NK-92 (cell line): Measurements from ENCODE around the gene RUSF1.
A peak's percentile ranks its signal among the peaks of the same experiment; 100 is the strongest.

Source experiments
- DNase-seq: peaks from one replicate; lab custom pipeline; 2025; ENCODE audit not compliant: unreplicated experiment; lab: John Stamatoyannopoulos, UW

The RUSF1 gene

DNA sequence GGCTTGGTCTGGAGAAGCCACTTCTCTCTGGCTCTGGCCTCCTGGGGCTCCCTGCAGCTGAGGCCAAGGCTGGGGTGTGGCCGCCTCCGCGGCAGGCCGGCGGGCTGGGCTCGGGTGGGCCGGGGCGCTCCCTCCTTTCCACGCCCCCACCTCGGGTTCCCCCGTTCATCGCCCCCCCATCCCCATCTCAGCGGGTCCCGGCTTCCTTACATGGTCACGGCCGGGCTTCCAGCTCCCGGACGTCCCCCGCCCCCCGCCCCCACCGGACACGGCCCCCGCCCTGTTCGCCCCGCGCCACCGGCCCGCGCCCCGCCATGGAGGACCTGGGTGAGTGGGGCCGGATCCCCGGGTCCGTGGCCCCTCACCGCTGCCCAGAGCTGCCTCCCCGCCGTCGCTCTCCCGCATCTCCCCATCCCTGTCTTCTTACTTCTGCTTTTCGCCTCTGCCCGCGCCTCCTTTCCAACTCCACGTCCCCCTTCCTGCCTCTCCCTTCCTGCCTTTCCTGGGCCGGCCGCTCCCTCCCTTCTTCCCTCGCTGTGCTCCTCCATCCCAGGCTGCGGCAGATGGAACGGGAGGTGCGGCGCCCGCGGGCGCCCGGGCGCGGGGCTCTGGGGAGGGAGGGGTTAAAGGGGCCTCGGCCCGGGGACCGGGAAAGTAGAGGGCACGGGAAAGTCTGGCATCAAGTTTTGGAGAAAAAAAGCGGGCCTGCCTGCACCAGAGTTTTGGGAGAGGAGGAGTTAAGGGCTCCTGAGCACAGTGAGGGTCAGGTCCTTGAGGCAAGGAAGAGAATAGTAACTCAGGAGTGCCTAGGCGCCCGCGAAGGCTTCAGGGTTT is 36.1 kb downstream of the RUSF1 start, which contains the start of gene TGFB1I1:
Gene TGFB1I1, plus strand, starts transcription at position 278 of the 834 bp plus-strand sequence. Its CDS starts 37 bp downstream, at position 315.
- DNase-seq: no peak

DNA sequence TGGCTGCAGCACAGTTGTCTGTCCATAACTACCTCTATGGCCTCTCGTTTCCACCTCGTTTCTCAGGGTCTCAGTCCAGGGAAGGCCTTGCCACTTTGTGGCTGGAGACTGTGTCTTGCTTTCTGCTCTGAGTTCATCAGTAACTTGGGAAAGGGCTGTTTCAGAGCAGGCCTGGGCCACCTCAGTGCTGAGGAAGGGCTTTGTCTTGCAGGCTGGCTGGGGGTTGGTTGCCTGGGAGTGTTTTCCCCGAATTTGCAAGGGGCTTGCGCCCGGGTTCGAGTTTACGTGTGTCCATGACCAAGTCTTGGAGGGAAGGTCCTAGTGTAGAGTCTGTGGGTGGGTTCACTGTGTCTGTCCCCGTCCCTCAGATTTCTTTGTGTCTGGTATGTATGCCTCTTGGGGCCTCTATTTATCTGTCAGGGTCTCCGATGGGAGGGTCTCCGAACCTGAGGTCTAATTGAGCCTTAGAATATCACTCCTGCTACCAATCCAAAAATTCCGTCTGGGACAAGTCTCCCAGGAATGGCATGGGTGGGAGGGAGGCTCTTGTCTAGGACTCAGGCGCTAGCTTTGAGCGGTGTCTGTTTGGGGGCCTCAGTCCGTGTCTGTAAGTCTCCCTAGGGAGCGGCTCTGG is 36.8 kb downstream of the RUSF1 start:
- DNase-seq: no peak

DNA sequence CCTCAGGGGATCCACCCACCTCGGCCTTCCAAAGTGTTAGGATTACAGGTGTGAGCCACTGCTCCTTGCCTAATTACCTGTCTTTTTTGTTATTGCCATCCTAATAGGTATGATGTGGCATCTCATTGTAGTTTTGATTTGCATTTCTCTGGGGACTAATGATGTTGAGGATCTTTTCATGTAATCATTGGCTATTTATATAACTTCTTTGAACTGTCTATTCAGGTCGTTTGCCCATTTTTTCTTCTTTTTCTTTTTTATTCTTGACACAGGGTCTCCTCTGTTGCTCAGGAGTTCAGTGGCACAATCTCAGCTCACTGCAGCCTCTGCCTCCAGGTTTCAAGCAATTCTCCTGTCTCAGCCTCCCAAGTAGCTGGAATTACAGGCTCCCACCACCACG is 37.6 kb downstream of the RUSF1 start:
- DNase-seq: no peak

DNA sequence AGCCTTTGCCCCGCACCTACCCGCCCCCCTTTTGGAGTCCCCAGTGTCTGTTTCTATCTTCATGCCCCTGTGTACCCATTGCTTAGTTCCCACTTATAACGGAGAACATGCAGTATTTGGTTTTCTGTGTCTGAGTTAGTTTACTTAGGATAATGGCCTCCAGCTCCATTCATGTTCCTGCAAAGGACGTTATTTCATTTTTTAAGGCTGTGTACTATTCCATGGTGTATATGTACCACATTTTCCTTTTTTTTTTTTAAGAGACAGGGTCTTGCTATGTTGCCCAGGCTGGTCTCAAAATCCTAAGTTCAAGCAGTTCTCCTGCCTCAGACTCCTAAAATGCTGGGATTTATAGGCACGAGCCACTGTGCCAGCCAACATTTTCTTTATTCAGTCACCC is 40.3 kb downstream of the RUSF1 start:
- DNase-seq: no peak

DNA sequence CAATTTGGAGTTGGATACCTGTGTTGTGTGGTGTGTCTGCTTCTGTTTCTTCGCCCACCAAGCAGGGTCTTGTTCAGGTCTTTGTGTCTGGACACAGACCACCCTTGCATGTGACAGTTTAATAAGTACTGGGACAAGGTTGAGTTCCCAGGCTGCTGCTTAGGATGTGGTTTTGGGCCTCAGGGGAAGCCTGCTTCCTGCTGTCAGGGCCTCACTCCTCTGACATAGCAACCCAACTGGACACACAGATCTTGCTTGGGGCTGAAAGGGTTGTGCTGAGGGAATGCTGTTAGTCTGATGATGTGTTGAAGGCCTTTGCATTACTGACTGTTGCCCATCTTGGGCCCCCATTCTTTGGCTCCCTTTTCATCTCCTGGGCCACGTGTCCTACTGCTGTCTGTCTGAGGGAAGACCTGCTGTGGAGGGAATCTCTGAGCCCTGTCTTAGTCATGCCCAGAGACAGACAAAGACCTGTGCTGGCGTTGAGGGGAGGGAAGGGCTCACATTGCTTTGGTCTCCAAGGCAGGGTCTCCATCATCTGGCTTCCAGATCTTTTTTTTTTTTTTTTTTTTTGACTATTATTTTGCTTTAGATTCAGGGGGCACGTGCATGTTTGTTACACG is 40.9 kb downstream of the RUSF1 start:
- no peak for DNase-seq

DNA sequence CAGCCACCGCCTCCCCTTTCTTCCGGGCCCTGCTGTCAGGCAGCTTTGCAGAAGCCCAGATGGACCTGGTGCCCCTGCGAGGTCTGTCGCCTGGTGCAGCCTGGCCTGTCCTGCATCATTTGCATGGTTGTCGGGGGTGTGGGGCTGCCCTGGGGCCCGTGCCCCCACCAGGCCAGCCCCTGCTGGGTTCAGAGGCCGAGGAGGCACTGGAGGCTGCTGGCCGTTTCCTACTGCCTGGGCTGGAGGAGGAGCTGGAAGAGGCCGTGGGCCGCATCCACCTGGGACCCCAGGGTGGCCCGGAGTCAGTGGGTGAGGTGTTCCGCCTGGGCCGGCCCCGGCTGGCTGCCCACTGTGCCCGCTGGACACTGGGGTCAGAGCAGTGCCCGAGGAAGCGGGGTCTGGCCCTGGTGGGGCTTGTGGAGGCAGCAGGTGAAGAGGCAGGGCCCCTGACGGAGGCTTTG is 41.8 kb downstream of the RUSF1 start:
- DNase-seq: no peak

DNA sequence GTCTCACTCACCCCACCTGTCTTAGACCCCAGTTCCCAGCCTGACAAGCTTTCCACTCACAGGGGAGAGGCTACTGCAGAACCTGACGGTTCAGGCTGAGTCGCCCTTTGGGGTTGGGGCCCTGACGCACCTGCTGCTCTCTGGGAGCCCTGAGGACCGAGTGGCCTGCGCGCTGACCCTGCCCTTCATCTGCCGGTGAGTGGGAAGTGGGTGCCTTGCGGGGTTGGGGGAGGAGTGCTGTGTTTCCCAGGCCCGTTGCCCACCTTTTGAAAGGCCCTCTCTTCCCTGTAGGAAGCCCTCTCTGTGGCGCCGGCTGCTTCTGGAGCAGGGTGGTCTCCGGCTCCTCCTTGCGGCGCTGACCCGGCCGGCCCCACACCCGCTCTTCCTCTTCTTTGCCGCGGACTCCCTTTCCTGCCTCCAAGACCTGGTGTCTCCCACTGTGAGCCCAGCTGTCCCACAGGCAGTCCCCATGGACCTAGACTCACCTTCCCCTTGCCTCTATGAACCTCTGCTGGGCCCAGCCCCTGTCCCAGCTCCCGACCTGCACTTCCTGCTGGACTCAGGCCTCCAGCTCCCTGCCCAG is 42.3 kb downstream of the RUSF1 start:
- DNase-seq: no peak

DNA sequence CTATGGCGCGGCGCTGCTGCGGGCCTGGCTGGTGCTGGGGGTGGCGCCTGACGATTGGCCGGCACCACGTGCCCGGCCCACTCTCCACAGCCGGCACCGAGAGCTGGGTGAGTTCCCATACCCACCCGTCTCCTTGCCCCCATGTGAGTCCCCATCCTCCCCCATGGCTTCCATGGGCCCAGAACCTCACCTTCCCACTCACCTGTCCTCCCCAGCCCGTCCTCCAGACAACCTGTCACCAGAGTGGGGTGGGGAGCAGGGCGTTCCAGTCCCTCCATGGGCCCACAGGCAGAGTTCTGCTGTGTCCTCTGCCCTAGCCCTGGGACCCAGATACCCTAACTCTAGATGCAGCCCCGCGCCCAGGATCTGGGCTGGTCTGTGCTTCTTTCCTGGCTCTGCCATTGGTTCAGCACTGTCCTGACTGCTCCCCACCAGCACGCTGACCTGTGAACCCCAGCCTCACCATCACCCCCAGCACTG is 43.4 kb downstream of the RUSF1 start:
- no peak for DNase-seq

DNA sequence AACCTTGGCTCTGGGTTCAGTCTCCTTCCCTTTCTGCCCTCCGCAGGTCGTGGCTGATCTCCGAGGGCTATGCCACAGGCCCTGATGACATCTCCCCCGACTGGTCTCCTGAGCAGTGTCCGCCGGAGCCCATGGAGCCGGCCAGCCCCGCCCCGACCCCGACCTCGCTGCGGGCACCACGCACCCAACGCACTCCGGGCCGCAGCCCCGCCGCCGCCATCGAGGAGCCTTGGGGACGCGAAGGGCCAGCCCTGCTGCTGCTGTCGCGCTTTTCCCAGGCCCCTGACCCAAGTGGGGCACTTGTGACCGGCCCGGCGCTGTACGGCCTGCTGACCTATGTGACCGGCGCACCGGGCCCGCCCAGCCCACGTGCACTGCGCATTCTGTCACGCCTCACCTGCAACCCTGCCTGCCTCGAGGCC is 43.8 kb downstream of the RUSF1 start:
- no peak for DNase-seq

DNA sequence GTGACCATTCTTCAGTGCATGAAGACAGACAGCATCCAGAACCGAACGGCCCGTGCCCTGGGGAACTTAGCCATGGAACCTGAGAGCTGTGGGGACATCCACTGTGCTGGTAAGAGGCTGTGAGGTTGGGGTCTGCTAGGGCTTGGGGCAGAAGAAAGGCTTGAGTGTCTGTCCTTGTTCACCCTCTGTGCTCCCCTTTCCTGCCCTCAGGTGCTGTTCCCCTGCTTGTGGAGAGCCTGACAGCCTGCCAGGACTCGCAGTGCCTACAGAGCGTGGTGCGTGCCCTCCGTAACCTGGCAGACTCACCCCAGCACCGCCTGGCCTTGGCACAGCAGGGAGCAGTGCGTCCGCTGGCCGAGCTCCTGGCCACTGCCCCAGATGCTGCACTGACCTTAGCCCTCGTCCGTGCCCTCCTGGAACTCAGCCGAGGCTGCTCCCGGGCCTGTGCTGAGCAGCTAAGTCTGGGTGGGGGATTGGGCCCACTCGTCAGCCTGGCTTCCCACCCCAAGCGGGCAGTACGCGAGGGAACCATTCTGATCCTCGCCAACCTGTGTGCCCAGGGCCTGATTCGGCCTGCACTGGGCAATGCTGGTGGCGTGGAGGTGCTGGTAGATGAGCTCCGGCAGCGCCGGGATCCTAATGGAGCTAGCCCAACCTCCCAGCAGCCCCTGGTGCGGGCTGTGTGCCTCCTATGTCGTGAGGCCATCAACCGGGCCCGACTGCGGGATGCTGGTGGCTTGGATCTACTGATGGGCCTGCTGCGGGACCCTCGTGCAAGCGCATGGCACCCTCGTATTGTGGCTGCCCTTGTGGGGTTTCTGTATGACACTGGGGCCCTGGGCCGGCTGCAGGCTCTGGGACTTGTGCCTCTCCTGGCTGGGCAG is 46.0 kb downstream of the RUSF1 start:
- DNase-seq: no peak

DNA sequence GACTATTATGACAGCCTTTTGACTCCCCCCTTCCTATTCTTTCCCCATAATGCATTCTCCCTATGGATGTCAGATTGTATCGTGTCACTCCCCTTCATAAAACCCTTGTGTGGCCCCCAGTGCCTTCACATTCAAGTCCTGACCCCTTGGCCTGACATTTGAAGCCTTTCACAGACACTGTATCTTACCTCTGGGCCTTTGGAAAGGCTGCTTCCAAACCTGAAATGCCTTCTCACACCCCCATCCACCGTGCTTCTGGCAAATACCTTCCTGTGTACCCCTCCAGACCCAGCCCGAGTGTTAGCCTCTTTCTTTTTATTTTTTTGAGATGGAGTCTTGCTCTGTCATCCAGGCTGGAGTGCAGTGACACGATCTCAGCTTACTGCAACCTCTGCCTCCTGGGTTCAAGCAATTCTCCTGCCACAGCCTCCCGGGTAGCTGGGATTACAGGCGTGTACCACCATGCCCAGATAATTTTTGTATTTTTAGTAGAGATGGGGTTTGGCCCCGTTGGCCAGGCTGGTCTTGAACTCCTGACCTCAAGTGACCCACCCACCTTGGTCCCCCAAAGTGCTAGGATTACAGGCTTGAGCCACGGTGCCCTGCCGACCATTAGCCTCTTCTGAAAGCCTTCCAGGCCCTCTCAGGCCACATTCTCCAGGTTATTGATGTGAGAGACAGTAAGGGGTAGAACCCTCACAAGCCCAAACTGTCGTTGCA is 46.8 kb downstream of the RUSF1 start:
- no peak for DNase-seq

DNA sequence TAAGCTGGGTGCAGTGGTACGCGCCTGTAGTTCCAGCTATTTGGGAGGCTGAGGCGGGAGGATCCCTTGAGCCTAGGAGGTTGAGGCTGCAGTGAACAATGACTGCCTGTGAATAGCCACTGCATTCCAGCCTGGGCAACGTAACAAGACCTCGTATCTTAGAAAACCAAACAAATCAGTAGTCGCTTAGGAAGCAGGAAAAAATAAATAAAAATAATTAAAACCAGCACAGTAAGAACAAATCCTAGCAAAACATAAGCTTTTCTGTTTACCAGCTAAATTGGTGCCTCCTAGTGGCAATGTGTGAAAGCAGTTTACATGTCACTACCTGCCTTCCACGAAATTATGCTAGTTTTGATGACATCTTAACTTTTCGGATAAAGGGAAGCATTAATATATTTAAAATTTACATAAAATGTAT is 47.6 kb downstream of the RUSF1 start:
- DNase-seq: no peak

DNA sequence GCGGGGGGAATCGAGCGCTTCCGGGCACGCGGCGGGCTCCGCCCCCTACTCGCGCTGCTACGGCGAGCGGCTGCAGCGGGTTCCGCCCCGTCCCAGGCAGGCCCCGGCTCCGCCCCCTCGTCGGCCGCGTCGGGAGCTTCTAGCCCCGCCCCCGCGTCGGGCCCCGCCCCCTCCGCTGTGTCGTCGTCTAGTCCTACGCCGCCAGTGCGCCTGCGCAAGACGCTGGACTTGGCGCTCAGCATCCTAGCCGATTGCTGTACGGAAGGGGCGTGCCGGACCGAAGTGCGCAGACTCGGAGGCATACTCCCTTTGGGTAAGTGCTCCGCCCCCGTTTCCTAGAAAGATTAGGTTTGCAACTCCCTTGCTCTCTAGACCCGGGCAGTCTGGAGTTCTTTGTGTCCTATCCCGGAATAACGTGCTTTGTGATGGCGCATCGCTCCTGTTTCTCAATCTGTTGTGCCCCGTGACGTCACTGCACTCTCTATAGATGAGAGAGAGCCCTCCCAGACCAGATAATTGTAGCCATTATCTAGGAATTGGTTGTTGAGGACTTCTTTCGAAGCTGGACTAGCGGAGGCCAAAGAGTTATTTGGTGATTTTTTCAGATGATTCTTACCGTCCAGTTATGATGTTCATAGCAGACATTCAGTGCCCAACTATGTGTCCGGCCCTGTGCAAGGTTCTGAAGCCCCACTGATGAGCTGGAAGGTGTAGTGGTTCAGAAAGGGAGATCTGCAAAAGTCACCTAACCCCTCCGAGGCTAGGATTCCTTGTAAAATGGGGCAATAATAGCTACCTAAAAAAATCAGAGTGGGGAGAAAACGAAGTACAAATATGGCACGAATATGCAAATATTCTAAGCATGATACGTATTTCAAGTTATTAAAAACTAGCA is 48.3 kb downstream of the RUSF1 start:
- DNase-seq: peak; percentile 98

DNA sequence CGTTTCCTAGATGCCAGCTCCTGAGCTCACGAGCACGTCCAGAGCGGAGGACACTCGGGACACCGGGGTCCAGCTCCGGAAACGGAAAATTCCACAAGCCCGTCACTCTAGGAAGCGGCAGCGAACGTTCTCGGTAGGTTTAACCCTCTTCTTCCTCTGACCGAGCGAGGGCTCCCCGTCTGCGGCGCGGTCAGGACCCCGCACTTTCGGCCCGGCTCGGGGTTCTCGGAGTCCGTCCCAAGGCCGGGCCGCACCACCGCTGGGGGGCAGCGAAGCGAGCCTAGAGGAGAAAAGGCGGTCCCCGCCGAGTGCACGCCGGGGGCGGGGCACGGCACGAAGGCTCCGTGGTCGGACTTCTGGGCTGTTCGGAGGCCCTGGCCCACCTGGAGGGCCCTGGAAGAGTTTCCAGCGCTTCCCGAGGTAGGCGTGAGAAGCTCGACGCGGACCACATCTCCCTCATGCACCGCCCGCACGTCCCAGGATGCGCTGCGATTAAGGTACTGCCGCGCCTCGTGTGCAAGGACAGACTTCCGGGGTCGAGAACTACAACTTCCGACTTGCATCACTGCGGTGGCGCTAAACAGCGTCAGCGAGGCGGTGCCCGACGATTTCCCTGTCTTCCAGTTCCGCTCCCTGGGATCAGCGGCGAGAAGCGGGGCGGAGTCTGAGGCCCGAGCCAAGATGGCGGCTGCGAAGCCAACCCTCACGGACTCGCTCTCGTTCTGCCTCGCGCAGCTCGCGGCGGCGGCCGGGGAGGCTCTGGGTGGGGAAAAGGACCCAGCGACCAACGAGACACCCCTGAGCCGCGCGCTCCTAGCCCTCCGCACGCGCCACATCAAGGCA is 49.1 kb downstream of the RUSF1 start, which contains the start of gene ARMC5:
Gene ARMC5, plus strand, starts transcription at position 658 of the 843 bp plus-strand sequence. Its CDS starts 24 bp downstream, at position 682.
- DNase-seq: peak; percentile 79

DNA sequence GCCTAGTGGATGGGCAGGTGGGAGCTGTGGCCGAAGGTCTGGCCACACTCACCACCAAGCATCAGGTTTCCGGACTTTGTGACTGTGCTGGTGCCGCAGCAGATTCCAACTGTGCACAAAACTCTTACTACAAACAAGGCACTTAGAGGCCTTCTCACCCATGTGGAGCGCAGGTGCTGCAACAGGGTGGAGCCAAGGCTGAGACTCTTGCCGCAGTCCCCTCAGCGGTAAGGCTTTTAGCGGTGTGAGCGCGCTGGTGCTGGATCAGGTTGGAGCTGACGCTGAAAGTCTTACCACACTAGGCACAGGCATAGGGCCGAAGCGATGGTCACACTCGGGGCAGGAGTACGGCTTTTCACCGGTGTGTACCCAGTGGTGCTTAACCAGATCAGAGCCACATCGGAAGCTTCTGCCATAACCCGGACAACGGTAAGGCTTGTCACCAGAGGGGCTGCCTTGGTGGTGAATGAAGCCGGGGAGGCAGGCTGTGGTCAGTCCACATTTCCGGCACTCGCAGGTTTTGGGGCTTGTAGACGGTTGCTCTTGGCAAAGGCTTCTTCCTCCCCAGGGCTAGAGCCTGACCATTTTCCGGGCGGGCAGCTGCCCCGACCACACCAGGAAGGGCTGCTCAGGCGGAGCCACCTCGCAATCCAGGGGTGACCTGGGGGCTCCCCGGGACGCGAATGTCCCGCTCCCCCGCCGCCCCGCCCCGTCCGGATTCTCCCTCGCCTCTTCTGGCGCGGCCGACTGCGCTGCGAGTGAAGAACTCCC is 49.9 kb downstream of the RUSF1 start:
- DNase-seq: no peak

DNA sequence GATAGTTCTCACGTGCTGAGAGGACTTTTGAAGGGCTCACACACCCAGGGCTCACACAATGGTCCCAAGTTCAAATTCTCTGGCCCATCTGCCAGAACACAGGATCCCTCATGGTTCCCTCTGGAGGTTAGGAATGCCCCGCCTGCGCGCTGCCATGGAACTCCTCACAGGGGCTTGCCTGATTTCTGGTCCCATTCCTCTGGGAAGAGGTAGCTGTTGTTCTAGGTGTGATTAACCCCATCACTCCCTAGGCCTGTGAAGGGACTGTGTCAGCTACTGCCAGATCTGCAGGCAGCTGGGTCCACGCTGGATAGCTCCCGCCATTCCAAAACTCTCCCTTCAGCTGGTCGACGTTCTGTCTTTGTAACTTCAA is 51.2 kb downstream of the RUSF1 start:
- DNase-seq: no peak
